H1 (cell line): ENCODE measurements around the gene DPF3. TPM values are rescaled to one million over a fixed set of nuclear protein-coding genes. Genes with fewer than 3 reads are reported as not detected.

ENCODE experiments used
- CTCF ChIA-PET: fragments of 300-600 bp; sonication (Branson Sonifier 250); formaldehyde crosslinking; loops from one replicate; lab custom pipeline; 2021; ENCODE audit not compliant: partially characterized antibody; lab: Charles Lee
- POLR2A ChIA-PET: fragments of 300-600 bp; sonication (Branson Sonifier 250); formaldehyde crosslinking; loops from one replicate; lab custom pipeline; 2021; ENCODE audit warnings: inconsistent platforms; ENCODE audit not compliant: partially characterized antibody; lab: Charles Lee
- DNase-seq, 2 experiments: peaks; one replicate each; pipeline versions ENCODE4 v3.0.0 to v3.0.0-alpha.2; 2010 to 2022; ENCODE audit warnings: low spot score in 2 of 2, low read depth in 1 of 2, mixed read lengths in 1 of 2
- FAIRE-seq: peaks from 2 replicates; lab custom pipeline; 2011; peaks lifted over from hg19 to GRCh38; lab: Jason Lieb, UNC
- H2AFZ ChIP-seq: 2 replicates; pipeline ENCODE4 v1.8.1; 2012; ENCODE audit warnings: low read length, inconsistent platforms
- H2AK5ac ChIP-seq: 2 replicates; pipeline ENCODE4 v1.6.1; 2013; ENCODE audit warnings: low read depth, low read length
- H2BK120ac ChIP-seq: replicated peaks from 2 replicates; pipeline ENCODE3; 2013; ENCODE audit warnings: low read depth, low read length, inconsistent platforms
- H2BK12ac ChIP-seq: 2 replicates; pipeline ENCODE4 v1.6.1; 2013; ENCODE audit warnings: low read depth, low read length
- H2BK15ac ChIP-seq: 2 replicates; pipeline ENCODE4 v1.6.1; 2013; ENCODE audit warnings: low read length
- H2BK20ac ChIP-seq: 2 replicates; pipeline ENCODE4 v1.6.1; 2013; ENCODE audit warnings: low read length
- H2BK5ac ChIP-seq: 2 replicates; pipeline ENCODE4 v1.6.1; 2013; ENCODE audit warnings: low read depth, low read length
- H3K14ac ChIP-seq: 2 replicates; pipeline ENCODE4 v1.6.1; 2013; ENCODE audit warnings: inconsistent platforms; ENCODE audit not compliant: insufficient read length
- H3K18ac ChIP-seq: 2 replicates; pipeline ENCODE4 v1.6.1; 2013; ENCODE audit warnings: low read length; ENCODE audit errors: extremely low read depth
- H3K23ac ChIP-seq: 2 replicates; pipeline ENCODE4 v1.6.1; 2013; ENCODE audit warnings: inconsistent platforms; ENCODE audit not compliant: insufficient read length
- H3K23me2 ChIP-seq: 2 replicates; pipeline ENCODE4 v1.6.1; 2013; ENCODE audit warnings: low read depth, low read length
- H3K27ac ChIP-seq: 2 replicates; pipeline ENCODE4 v1.6.1; 2011; ENCODE audit warnings: low read depth, low read length, inconsistent platforms
- H3K27me3 ChIP-seq, 4 experiments: replicated peaks in 1 of 4; 1 replicate in 1 of 4; 2 replicates in 3 of 4; pipeline versions ENCODE4 v1.6.1 to v1.8.1; 2011 to 2013; ENCODE audit warnings: low read length in 3 of 4, mild to moderate bottlenecking in 3 of 4, inconsistent platforms in 2 of 4, mixed read lengths in 2 of 4, moderate library complexity in 1 of 4; ENCODE audit not compliant: control insufficient read depth in 3 of 4, insufficient read depth in 3 of 4; ENCODE audit errors: extremely low read depth in 1 of 4
- H3K36me3 ChIP-seq, 4 experiments: 2 replicates each; pipeline versions ENCODE4 v1.6.1 to v1.8.1; 2011 to 2013; ENCODE audit warnings: mild to moderate bottlenecking in 4 of 4, low read length in 3 of 4, moderate library complexity in 2 of 4, control low read depth in 1 of 4, inconsistent platforms in 1 of 4; ENCODE audit not compliant: insufficient read depth in 4 of 4, control insufficient read depth in 2 of 4
- H3K4ac ChIP-seq: replicated peaks from 2 replicates; pipeline ENCODE3; 2013; ENCODE audit warnings: low read length, low read depth, mixed read lengths, inconsistent platforms; ENCODE audit not compliant: insufficient read length
- H3K4me1 ChIP-seq, 4 experiments: replicated peaks in 1 of 4; 1 replicate in 1 of 4; 2 replicates in 3 of 4; pipeline versions ENCODE4 v1.6.1 to v1.8.1; 2011 to 2013; ENCODE audit warnings: low read length in 3 of 4, inconsistent platforms in 2 of 4, mixed read lengths in 1 of 4; ENCODE audit not compliant: insufficient read depth in 4 of 4, control insufficient read depth in 3 of 4
- H3K4me2 ChIP-seq, 2 experiments: 2 replicates each; pipeline versions ENCODE4 v1.6.1 to v1.8.1; 2011 to 2013; ENCODE audit warnings: low read depth in 2 of 2, low read length in 2 of 2, control low read depth in 1 of 2, inconsistent platforms in 1 of 2, mild to moderate bottlenecking in 1 of 2; ENCODE audit not compliant: insufficient read depth in 1 of 2
- H3K4me3 ChIP-seq, 4 experiments: fragments of 200-600, 300-600 bp in 1 of 4; sonication (generic), shearing (Covaris generic), sonication (Bioruptor Twin) in 1 of 4; 2 replicates each; pipeline versions ENCODE4 v1.5.1 to v1.8.1; 2011 to 2016; ENCODE audit warnings: low read length in 4 of 4, low read depth in 3 of 4, control low read depth in 2 of 4, inconsistent platforms in 2 of 4, mild to moderate bottlenecking in 2 of 4, mixed read lengths in 1 of 4, moderate library complexity in 1 of 4; ENCODE audit not compliant: insufficient read depth in 2 of 4; ENCODE audit errors: extremely low read depth in 1 of 4
- H3K56ac ChIP-seq: replicated peaks from 2 replicates; pipeline ENCODE3; 2013; ENCODE audit warnings: low read depth, mild to moderate bottlenecking, mixed read lengths, low read length, inconsistent platforms; ENCODE audit not compliant: insufficient read length
- H3K79me1 ChIP-seq: 2 replicates; pipeline ENCODE4 v1.6.1; 2013; ENCODE audit warnings: low read depth, low read length, control low read depth
- H3K79me2 ChIP-seq, 2 experiments: 2 replicates each; pipeline versions ENCODE4 v1.6.1 to v1.8.1; 2012 to 2013; ENCODE audit warnings: low read length in 2 of 2, mild to moderate bottlenecking in 2 of 2, inconsistent platforms in 1 of 2; ENCODE audit not compliant: insufficient read depth in 2 of 2, control insufficient read depth in 1 of 2
- H3K9ac ChIP-seq, 4 experiments: replicated peaks in 1 of 4; 1 replicate in 1 of 4; 2 replicates in 3 of 4; pipeline versions ENCODE4 v1.6.1 to v1.8.1; 2011 to 2013; ENCODE audit warnings: low read depth in 3 of 4, low read length in 3 of 4, control low read depth in 2 of 4, mild to moderate bottlenecking in 2 of 4, moderate library complexity in 2 of 4, inconsistent platforms in 1 of 4; ENCODE audit errors: extremely low read depth in 1 of 4
- H3K9me3 ChIP-seq, 2 experiments: 2 replicates each; pipeline versions ENCODE4 v1.6.1 to v1.8.1; 2012 to 2013; ENCODE audit warnings: mild to moderate bottlenecking in 2 of 2, moderate library complexity in 2 of 2, control low read depth in 1 of 2, inconsistent platforms in 1 of 2, low read depth in 1 of 2, low read length in 1 of 2, mixed read lengths in 1 of 2; ENCODE audit not compliant: insufficient read depth in 2 of 2
- H4K20me1 ChIP-seq, 2 experiments: replicated peaks in 1 of 2; 2 replicates each; pipeline versions ENCODE3 to v1.8.1; 2011 to 2013; ENCODE audit warnings: inconsistent platforms in 2 of 2, low read length in 2 of 2, mild to moderate bottlenecking in 1 of 2; ENCODE audit not compliant: insufficient read depth in 2 of 2, control insufficient read depth in 1 of 2
- H4K5ac ChIP-seq: 2 replicates; pipeline ENCODE4 v1.6.1; 2013; ENCODE audit warnings: low read length, low read depth, mixed read lengths, inconsistent platforms; ENCODE audit not compliant: insufficient read length
- H4K8ac ChIP-seq: 2 replicates; pipeline ENCODE4 v1.8.0; 2013; ENCODE audit warnings: mild to moderate bottlenecking, moderate library complexity, low read length, inconsistent platforms; ENCODE audit not compliant: insufficient read depth; ENCODE audit errors: extremely low read depth
- H4K91ac ChIP-seq: replicated peaks from 2 replicates; pipeline ENCODE3; 2013; ENCODE audit warnings: low read length, mixed read lengths, inconsistent platforms; ENCODE audit not compliant: insufficient read length
- ASH2L ChIP-seq: fragments of 200-600, 300-600 bp; sonication (generic); IDR thresholded peaks from one replicate; pipeline ENCODE4 v1.7.1; 2017; ENCODE audit warnings: low read length
- BACH1 ChIP-seq: IDR thresholded peaks from 2 replicates; pipeline ENCODE4 v1.6.1; 2012; ENCODE audit warnings: low read length, improper control_type of control experiment
- BCL11A ChIP-seq, 2 experiments: IDR thresholded peaks; one replicate each; pipeline ENCODE4 v1.6.1; 2011; ENCODE audit warnings: low read depth in 2 of 2, low read length in 2 of 2, mild to moderate bottlenecking in 2 of 2
- CBX5 ChIP-seq: fragments of 300-800, 300-1000 bp; sonication (generic); IDR thresholded peaks from 2 replicates; pipeline ENCODE4 v1.7.1; 2016; ENCODE audit warnings: antibody characterized with exemption, low read length, low read depth
- CREB1 ChIP-seq: IDR thresholded peaks from 2 replicates; pipeline ENCODE4 v1.6.1; 2012; ENCODE audit warnings: inconsistent platforms
- EZH2 ChIP-seq: fragments of 200-600 bp; sonication (generic); IDR thresholded peaks from 2 replicates; pipeline ENCODE4 v1.7.1; 2012; ENCODE audit warnings: low read depth, mild to moderate bottlenecking, moderate library complexity, low read length, inconsistent platforms; ENCODE audit not compliant: severe bottlenecking
- HDAC2 ChIP-seq, 2 experiments: fragments of 300-600 bp in 1 of 2; sonication (generic) in 1 of 2; IDR thresholded peaks; 2 replicates each; pipeline ENCODE4 v1.6.1; 2011 to 2012; ENCODE audit warnings: low read depth in 2 of 2, low read length in 2 of 2, mild to moderate bottlenecking in 2 of 2, moderate library complexity in 2 of 2, borderline replicate concordance in 1 of 2, inconsistent platforms in 1 of 2
- KDM4A ChIP-seq: IDR thresholded peaks from one replicate; pipeline ENCODE4 v1.7.1; 2012; ENCODE audit warnings: low read depth, mild to moderate bottlenecking, moderate library complexity, low read length, inconsistent platforms; ENCODE audit not compliant: severe bottlenecking
- KDM5A ChIP-seq: fragments of 200-600 bp; IDR thresholded peaks from 2 replicates; pipeline ENCODE4 v1.7.1; 2012; ENCODE audit warnings: mild to moderate bottlenecking, low read length, inconsistent platforms, mixed read lengths
- NRF1 ChIP-seq: IDR thresholded peaks from 2 replicates; pipeline ENCODE4 v1.6.1; 2011; ENCODE audit warnings: mild to moderate bottlenecking, low read depth, low read length, improper control_type of control experiment
- POLR2A ChIP-seq, 2 experiments: IDR thresholded peaks; 1 replicate in 1 of 2; 2 replicates in 1 of 2; pipeline ENCODE4 v1.6.1; 2011; ENCODE audit warnings: low read depth in 2 of 2, low read length in 2 of 2, mild to moderate bottlenecking in 2 of 2; ENCODE audit errors: control extremely low read depth in 1 of 2
- SRF ChIP-seq: IDR thresholded peaks from 2 replicates; pipeline ENCODE4 v1.6.1; 2011; ENCODE audit warnings: mild to moderate bottlenecking, low read depth, low read length, moderate library complexity
- TCF12 ChIP-seq: IDR thresholded peaks from 2 replicates; pipeline ENCODE4 v1.6.1; 2011; ENCODE audit warnings: low read depth, mild to moderate bottlenecking, low read length
- WGBS, 2 experiments: shearing (Covaris generic) in 1 of 2; methylation state at CpG; one replicate each; pipeline versions ENCODE4 v1.1.6 to v1.1.7; 2013 to 2015; ENCODE audit warnings: low lambda C conversion rate in 2 of 2, mixed read lengths in 2 of 2, inconsistent platforms in 1 of 2, low coverage in 1 of 2, missing lambda C conversion rate in 1 of 2; ENCODE audit not compliant: insufficient replicate concordance in 2 of 2, insufficient coverage in 1 of 2, insufficient read length in 1 of 2; ENCODE audit errors: extremely low coverage in 1 of 2, missing lambda C conversion rate in 1 of 2; 5-methylcytosine and 5-hydroxymethylcytosine counted together
- polyA plus RNA-seq, 7 experiments: library from polyadenylated mRNA; depleted of rRNA in 3 of 7; stranded (reverse) in 5 of 7; unstranded in 2 of 7; fragments of >200 nt in 5 of 7; fragments of 200-250 nt in 2 of 7; gene quantifications; 1 replicate in 5 of 7; 2 replicates in 1 of 7; 4 replicates in 1 of 7; pipeline versions ENCODE4 v1.2.1 to v1.2.3, GENCODE V29; 2011 to 2013; ENCODE audit warnings: missing spikeins in 2 of 7, mixed read lengths in 2 of 7
- total RNA-seq: library from RNA; stranded (reverse); fragmentation: NEBNext Ultra II Directional; extraction: Animal tissue kit (Norgen Biotek cat#: 25700); gene quantifications from 2 replicates; pipeline ENCODE4 v1.2.1, GENCODE V29; 2021

DPF3 gene
- total and polyA plus RNA-seq, 2 of the 8 experiments (the other 6 are each of a cell fraction or from before 2014, with no cell fraction given) = 0.19 TPM; not detected in 1

GRCh38 chr14:72685456-72685855 lies 208.4 kb downstream of the DPF3 start:
- Histone ChIP-seq H2BK5ac (no peak overlapping the region), H2BK120ac (no peak overlapping the region), H3K14ac (no peak overlapping the region), H3K4me2 (no peak overlapping the region), H3K4ac (no peak overlapping the region), H3K18ac (no peak overlapping the region), H3K4me1 (peaks cover 0 to 12% (median 3%) of the 10 kb centered on the region in 4 experiments; a peak in 2 of 7 replicates), H3K23ac (no peak overlapping the region), H2BK12ac (no peak overlapping the region), H2AK5ac (no peak overlapping the region), H3K9ac (no peak overlapping the region), H3K27me3 (no peaks in the 10 kb centered on the region), H3K79me1 (no peaks in the 10 kb centered on the region), H4K8ac (no peak overlapping the region), H3K56ac (no peak overlapping the region), H3K23me2 (peaks cover 3% of the 10 kb centered on the region; the same call in 1 of the 2 replicates), H3K36me3 (no peaks in the 10 kb centered on the region), H3K9me3 (no peaks in the 10 kb centered on the region), H2BK20ac (no peak overlapping the region), H4K91ac (no peak overlapping the region), H2BK15ac (no peak overlapping the region), H2AFZ (no peak overlapping the region), H3K27ac (no peak overlapping the region), H3K79me2 (no peaks in the 10 kb centered on the region), H4K5ac (no peak overlapping the region), H3K4me3 (no peak overlapping the region), H4K20me1 (peaks cover 0 to 2% of the 10 kb centered on the region in 2 experiments)
- no peak for FAIRE-seq
- POLR2A ChIA-PET = no interaction called here
- TF ChIP-seq SRF (no peak), ASH2L (no peak), HDAC2 (IDR thresholded peaks at IDR 0.05; ENCODE audit: borderline replicate concordance in 1 of 2, low read depth in 2 of 2, low read length in 2 of 2) (no peak), NRF1 (no peak), KDM5A (no peak), POLR2A (IDR thresholded peaks at IDR 0.05; ENCODE audit: control extremely low read depth in 1 of 2, low read depth in 2 of 2, low read length in 2 of 2) (no peak), KDM4A (no peak), CREB1 (no peak), TCF12 (no peak), BCL11A (IDR thresholded peaks at IDR 0.05; ENCODE audit: low read depth in 2 of 2, low read length in 2 of 2) (no peak), BACH1 (no peak), EZH2 (no peak), CBX5 (no peak)
- 90% methylated on average over 3 of the region's 3 CpGs; no CpG with 5 or more reads in 1 of the 2 experiments for WGBS, 2 experiments
- CTCF ChIA-PET = interaction anchor here (1.3 kb wide), 1 partner anchor 168 kb away, joined by 3 read pairs; no protein-coding TSS in a partner anchor
- no peak for DNase-seq
